ENCODE measurements around the gene CPNE6.

CPNE6 gene

GRCh38 chr14:24108336-24108874 lies 37.0 kb downstream of the CPNE6 start:
- no peak for DNase-seq

GRCh38 chr14:24110060-24110459 lies 38.7 kb downstream of the CPNE6 start:
- DNase-seq: no peak

GRCh38 chr14:24110523-24110922 lies 39.2 kb downstream of the CPNE6 start:
- DNase-seq: no peak

- DNase-seq: no peak
Observed at GRCh38 chr14:24113379-24113800, 42.0 kb downstream of the CPNE6 start.

- peak; percentile 85 for DNase-seq
Observed at GRCh38 chr14:24113801-24114531, 42.6 kb downstream of the CPNE6 start.

GRCh38 chr14:24114532-24115421 lies 43.4 kb downstream of the CPNE6 start, which contains the start of the genes DCAF11 and NRL:
Gene DCAF11 (plus strand): TSS chr14:24114777. CDS start chr14:24115595, 818 bp downstream.
Gene NRL (minus strand): TSS chr14:24114949. CDS start chr14:24082848, 32,101 bp downstream.
- DNase-seq: peak; percentile 100

GRCh38 chr14:24115422-24116127 lies 44.2 kb downstream of the CPNE6 start:
- DNase-seq: no peak

GRCh38 chr14:24116128-24116814 lies 44.9 kb downstream of the CPNE6 start:
- DNase-seq: no peak

- no peak for DNase-seq
Observed at GRCh38 chr14:24117179-24117578, 45.8 kb downstream of the CPNE6 start.

GRCh38 chr14:24119691-24120090 lies 48.3 kb downstream of the CPNE6 start:
- no peak for DNase-seq

GRCh38 chr14:24121210-24121609 lies 49.8 kb downstream of the CPNE6 start:
- DNase-seq: no peak

- no peak for DNase-seq
Observed at GRCh38 chr14:24122416-24122815, 51.1 kb downstream of the CPNE6 start.

GRCh38 chr14:24122898-24123297 lies 51.5 kb downstream of the CPNE6 start:
- DNase-seq: no peak

GRCh38 chr14:24123424-24124417 lies 52.4 kb downstream of the CPNE6 start:
- DNase-seq: no peak

- DNase-seq: no peak
Observed at GRCh38 chr14:24126939-24127338, 55.6 kb downstream of the CPNE6 start.

- DNase-seq: no peak
Observed at GRCh38 chr14:24127673-24128072, 56.3 kb downstream of the CPNE6 start.
